IMR-90 (cell line): ENCODE data around the gene RASSF4. TPM values are rescaled to one million over a fixed set of nuclear protein-coding genes. Genes with fewer than 3 reads are reported as not detected.

Experiments
- ATAC-seq: fragments of 200-7000 bp; cut with Tn5 transposase; 2 replicates; pipeline ENCODE4 v1.9.1; 2020; ENCODE audit warnings: low read depth, mild to moderate bottlenecking, moderate library complexity
- BruUV-seq: library from RNA; stranded (reverse); fragments of 400-500 nt; replicated peaks from 2 replicates; lab custom pipeline; 2021; lab: Mats Ljungman, UMichigan
- CTCF ChIA-PET: fragments of 300-600 bp; formaldehyde crosslinking; extraction: SDS; loops from one replicate; lab custom pipeline; 2021; ENCODE audit warnings: antibody characterized with exemption; lab: Yijun Ruan, JAX
- POLR2A ChIA-PET: fragments of 300-600 bp; sonication (Branson Sonifier 250); formaldehyde crosslinking; loops from one replicate; lab custom pipeline; 2022; ENCODE audit warnings: antibody characterized with exemption; ENCODE audit not compliant: unreplicated experiment; lab: Charles Lee
- DNase-seq: peaks from one replicate; pipeline ENCODE4 v3.0.0; 2013
- H2AFZ ChIP-seq: replicated peaks from 2 replicates; pipeline ENCODE3; 2013; ENCODE audit warnings: low read length, mild to moderate bottlenecking; ENCODE audit not compliant: poor library complexity
- H2AK5ac ChIP-seq: 2 replicates; pipeline ENCODE4 v1.6.1; 2013; ENCODE audit warnings: low read depth, low read length, inconsistent platforms
- H2AK9ac ChIP-seq: replicated peaks from 2 replicates; pipeline ENCODE3; 2013; ENCODE audit warnings: mild to moderate bottlenecking, low read depth, low read length, moderate library complexity; ENCODE audit not compliant: poor library complexity
- H2BK120ac ChIP-seq: 2 replicates; pipeline ENCODE4 v1.6.1; 2013; ENCODE audit warnings: low read depth, low read length, inconsistent platforms
- H2BK15ac ChIP-seq: 3 replicates; pipeline ENCODE4 v1.6.1; 2013; ENCODE audit warnings: low read depth, low read length, inconsistent platforms
- H2BK20ac ChIP-seq: 2 replicates; pipeline ENCODE4 v1.6.1; 2013; ENCODE audit warnings: low read depth, mild to moderate bottlenecking, inconsistent platforms, low read length, moderate library complexity
- H2BK5ac ChIP-seq: 2 replicates; pipeline ENCODE4 v1.6.1; 2013; ENCODE audit warnings: mild to moderate bottlenecking, low read depth, low read length, inconsistent platforms; ENCODE audit not compliant: poor library complexity, severe bottlenecking
- H3K14ac ChIP-seq: replicated peaks from 2 replicates; pipeline ENCODE4 v1.6.1; 2013; ENCODE audit warnings: low read depth, low read length, inconsistent platforms
- H3K18ac ChIP-seq: 2 replicates; pipeline ENCODE4 v1.6.1; 2013; ENCODE audit warnings: low read depth, low read length, control low read depth
- H3K23ac ChIP-seq: 2 replicates; pipeline ENCODE4 v1.6.1; 2013; ENCODE audit warnings: low read depth, low read length, inconsistent platforms
- H3K27ac ChIP-seq: 2 replicates; pipeline ENCODE4 v1.5.1; 2013; ENCODE audit warnings: mild to moderate bottlenecking, control low read depth, low read length; ENCODE audit not compliant: insufficient read depth
- H3K27me3 ChIP-seq: 2 replicates; pipeline ENCODE4 v1.6.1; 2013; ENCODE audit warnings: low read length; ENCODE audit not compliant: control insufficient read depth, insufficient read depth
- H3K36me3 ChIP-seq: 2 replicates; pipeline ENCODE4 v1.6.1; 2013; ENCODE audit warnings: low read length, mixed read lengths; ENCODE audit not compliant: control insufficient read depth, insufficient read depth
- H3K4ac ChIP-seq: 2 replicates; pipeline ENCODE4 v1.6.1; 2013; ENCODE audit warnings: low read depth, low read length, inconsistent platforms
- H3K4me1 ChIP-seq: 2 replicates; pipeline ENCODE4 v1.6.1; 2013; ENCODE audit warnings: low read length, mixed read lengths; ENCODE audit not compliant: control insufficient read depth, insufficient read depth
- H3K4me2 ChIP-seq: 2 replicates; pipeline ENCODE4 v1.6.1; 2013; ENCODE audit warnings: low read depth, mild to moderate bottlenecking, control low read depth, low read length, moderate library complexity
- H3K4me3 ChIP-seq: 2 replicates; pipeline ENCODE4 v1.5.1; 2013; ENCODE audit warnings: low read depth, mild to moderate bottlenecking, control low read depth, low read length, moderate library complexity; ENCODE audit not compliant: insufficient read depth
- H3K56ac ChIP-seq: 2 replicates; pipeline ENCODE4 v1.6.1; 2013; ENCODE audit warnings: low read length, inconsistent platforms; ENCODE audit not compliant: insufficient read depth; ENCODE audit errors: extremely low read depth
- H3K79me1 ChIP-seq, 2 experiments: 2 replicates each; pipeline ENCODE4 v1.6.1; 2013; ENCODE audit warnings: low read length in 2 of 2, inconsistent platforms in 1 of 2, low read depth in 1 of 2
- H3K9ac ChIP-seq: 2 replicates; pipeline ENCODE4 v1.6.1; 2013; ENCODE audit warnings: low read depth, low read length, control low read depth
- H3K9me1 ChIP-seq: 2 replicates; pipeline ENCODE4 v1.6.1; 2013; ENCODE audit warnings: low read length, inconsistent platforms; ENCODE audit not compliant: insufficient read depth
- H3K9me3 ChIP-seq: 2 replicates; pipeline ENCODE4 v1.6.1; 2013; ENCODE audit warnings: low read length; ENCODE audit not compliant: control insufficient read depth, insufficient read depth
- H4K20me1 ChIP-seq: 2 replicates; pipeline ENCODE4 v1.6.1; 2013; ENCODE audit warnings: low read length, inconsistent platforms; ENCODE audit not compliant: insufficient read depth
- H4K5ac ChIP-seq: 2 replicates; pipeline ENCODE4 v1.6.1; 2013; ENCODE audit warnings: mild to moderate bottlenecking, low read depth, low read length, control low read depth
- H4K8ac ChIP-seq, 2 experiments: 2 replicates each; pipeline ENCODE4 v1.6.1; 2013; ENCODE audit warnings: low read depth in 2 of 2, low read length in 2 of 2, control low read depth in 1 of 2, inconsistent platforms in 1 of 2
- H4K91ac ChIP-seq: 2 replicates; pipeline ENCODE4 v1.6.1; 2013; ENCODE audit warnings: low read depth, low read length, inconsistent platforms; ENCODE audit not compliant: insufficient read depth
- CEBPB ChIP-seq: IDR thresholded peaks from 2 replicates; pipeline ENCODE4 v1.6.1; 2012; ENCODE audit warnings: low read depth, low read length, improper control_type of control experiment
- MXI1 ChIP-seq: IDR thresholded peaks from 2 replicates; pipeline ENCODE4 v1.6.1; 2012; ENCODE audit warnings: low read depth, mild to moderate bottlenecking, low read length, moderate library complexity, borderline replicate concordance
- NFE2L2 ChIP-seq: fragments of 150-350 bp; IDR thresholded peaks from 2 replicates; pipeline ENCODE4 v1.6.1; 2016; ENCODE audit warnings: low read depth, mild to moderate bottlenecking, low read length
- RFX5 ChIP-seq: IDR thresholded peaks from 2 replicates; pipeline ENCODE4 v1.8.0; 2012; ENCODE audit warnings: low read depth, mild to moderate bottlenecking, low read length, moderate library complexity
- USF2 ChIP-seq: fragments of 150-350 bp; IDR thresholded peaks from 2 replicates; pipeline ENCODE4 v1.6.1; 2017; ENCODE audit warnings: mild to moderate bottlenecking, antibody characterized with exemption, low read length, low read depth
- WGBS, 2 experiments: methylation state at CpG; one replicate each; pipeline versions ENCODE4 v1.1.5 to v1.1.7; 2013; ENCODE audit warnings: missing lambda C conversion rate in 2 of 2; ENCODE audit not compliant: insufficient read length in 1 of 2; ENCODE audit errors: extremely low coverage in 2 of 2; 5-methylcytosine and 5-hydroxymethylcytosine counted together
- dilution Hi-C: fragments of 300-500 bp; cut with HindIII; formaldehyde crosslinking; loops from one replicate; pipeline ENCODE4 v1.14.3; 2018; ENCODE audit warnings: low sequenced_read_pairs; ENCODE audit not compliant: unreplicated experiment
- in situ Hi-C: fragments of 300-500 bp; cut with MboI; formaldehyde crosslinking; loops from 3 replicates; pipeline ENCODE4 v1.14.3; 2019; ENCODE audit warnings: low sequenced_read_pairs, inconsistent platforms, mixed read lengths
- intact Hi-C: fragments of 100-400 bp; cut with micrococcal nuclease; formaldehyde crosslinking; loops from 2 replicates; pipeline ENCODE4 v1.10.0; 2022
- polyA plus RNA-seq, 3 experiments: library from polyadenylated mRNA; depleted of rRNA; stranded (reverse); fragments of >200 nt; gene quantifications; 2 replicates each; pipeline ENCODE4 v1.2.3, GENCODE V29; 2012; ENCODE audit warnings: low replicate concordance in 1 of 3
- total RNA-seq: library from RNA; depleted of rRNA; stranded (reverse); fragments of >200 nt; gene quantifications from 2 replicates; pipeline ENCODE4 v1.2.3, GENCODE V29; 2012

Gene RASSF4
- total and polyA plus RNA-seq, 2 of the 4 experiments (the other 2 are of a cell fraction): 5.9 to 8.6 TPM

- TF ChIP-seq MXI1 (no peak), CEBPB (0 out of 2 replicates have a peak, but pooled peaks have one; percentile 13), NFE2L2 (no peak), RFX5 (no peak), USF2 (no peak)
- Histone ChIP-seq H3K4me2 (peak overlapping the region; percentile 85), H3K9me1 (peaks cover 26% of the 10 kb centered on the region), H3K14ac (peak overlapping the region; percentile 94), H3K27ac (peak overlapping the region; percentile 74), H3K4me3 (peak overlapping the region; percentile 51), H3K4me1 (peaks cover 24% of the 10 kb centered on the region), H3K56ac (peak overlapping the region; percentile 77; the same call in 1 of the 2 replicates), H4K20me1 (no peaks in the 10 kb centered on the region), H2BK120ac (peak overlapping the region; percentile 85), H3K27me3 (no peaks in the 10 kb centered on the region), H3K9me3 (no peaks in the 10 kb centered on the region), H3K18ac (peak overlapping the region; percentile 94), H3K36me3 (peaks cover 6% of the 10 kb centered on the region), H2AK9ac (peak overlapping the region; percentile 95), H4K5ac (peak overlapping the region; percentile 100), H2AFZ (peak overlapping the region; percentile 91), H3K9ac (peak overlapping the region; percentile 80), H4K91ac (peak overlapping the region; percentile 90), H4K8ac (peak overlapping the region; percentile 91 to 98), H3K23ac (peak overlapping the region; percentile 94), H2BK15ac (peak overlapping the region; percentile 91; the same call in 2 of the 3 replicates), H3K4ac (peak overlapping the region; percentile 91), H2BK5ac (peak overlapping the region; percentile 91), H2AK5ac (peak overlapping the region; percentile 78), H2BK20ac (peak overlapping the region; percentile 85), H3K79me1 (peaks cover 7 to 33% of the 10 kb centered on the region in 2 experiments)
- ATAC-seq: no peak
- dilution Hi-C loops (no loop called here), intact Hi-C loops (loop anchor here (2.0 to 10.0 kb wide), 3 partner anchors 19 to 465 kb away; no protein-coding TSS in a partner anchor), in situ Hi-C loops (no loop called here)
- DNase-seq: peak; percentile 9
- 27% methylated on average over 3 of the region's 12 CpGs; no CpG with 5 or more reads in 1 of the 2 experiments for WGBS, 2 experiments
- BruUV-seq: no TSS peak
- CTCF ChIA-PET: interaction anchor here (0.5 to 0.6 kb wide), 2 partner anchors 13 to 250 kb away, joined by 5 to 8 read pairs; no protein-coding TSS in a partner anchor
- POLR2A ChIA-PET: no interaction called here
Measured at GRCh38 chr10:45000138-45000751, 40.6 kb downstream of the RASSF4 start.
